Measurements from ENCODE around the gene CD93.

DNA sequence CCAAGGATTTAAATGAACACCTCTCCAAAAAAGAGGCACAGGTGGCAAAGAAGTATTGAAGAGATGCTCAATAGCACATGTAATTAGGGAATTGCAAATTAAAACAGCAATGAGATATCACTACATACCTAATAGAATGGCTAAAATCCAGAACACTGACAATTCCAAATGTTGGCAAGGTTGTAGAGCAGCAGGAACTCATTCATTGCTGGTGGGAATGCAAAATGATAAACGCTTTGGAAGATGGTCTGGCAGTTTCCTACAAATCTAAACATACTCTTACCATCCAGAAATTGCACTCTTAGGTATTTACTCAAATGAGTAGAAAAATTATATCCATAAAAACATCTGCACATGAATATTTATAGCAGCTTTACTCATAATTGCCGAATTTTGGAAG, 17.0 kb downstream of the CD93 start:
- no peak for TF ChIP-seq JUND (IDR thresholded peaks at IDR 0.05)
- TF ChIP-seq, protein P1, sequence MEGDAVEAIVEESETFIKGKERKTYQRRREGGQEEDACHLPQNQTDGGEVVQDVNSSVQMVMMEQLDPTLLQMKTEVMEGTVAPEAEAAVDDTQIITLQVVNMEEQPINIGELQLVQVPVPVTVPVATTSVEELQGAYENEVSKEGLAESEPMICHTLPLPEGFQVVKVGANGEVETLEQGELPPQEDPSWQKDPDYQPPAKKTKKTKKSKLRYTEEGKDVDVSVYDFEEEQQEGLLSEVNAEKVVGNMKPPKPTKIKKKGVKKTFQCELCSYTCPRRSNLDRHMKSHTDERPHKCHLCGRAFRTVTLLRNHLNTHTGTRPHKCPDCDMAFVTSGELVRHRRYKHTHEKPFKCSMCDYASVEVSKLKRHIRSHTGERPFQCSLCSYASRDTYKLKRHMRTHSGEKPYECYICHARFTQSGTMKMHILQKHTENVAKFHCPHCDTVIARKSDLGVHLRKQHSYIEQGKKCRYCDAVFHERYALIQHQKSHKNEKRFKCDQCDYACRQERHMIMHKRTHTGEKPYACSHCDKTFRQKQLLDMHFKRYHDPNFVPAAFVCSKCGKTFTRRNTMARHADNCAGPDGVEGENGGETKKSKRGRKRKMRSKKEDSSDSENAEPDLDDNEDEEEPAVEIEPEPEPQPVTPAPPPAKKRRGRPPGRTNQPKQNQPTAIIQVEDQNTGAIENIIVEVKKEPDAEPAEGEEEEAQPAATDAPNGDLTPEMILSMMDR (IDR thresholded peaks at IDR 0.05; ENCODE audit: low read depth, low read length, missing input control) = no peak
- TF ChIP-seq GABPA (IDR thresholded peaks at IDR 0.05 in 1 of 2, conservative IDR thresholded peaks at IDR 0.05 in 1 of 2) = no peak
- no peak for TF ChIP-seq YY1 (IDR thresholded peaks at IDR 0.05)
- TF ChIP-seq, protein P2, sequence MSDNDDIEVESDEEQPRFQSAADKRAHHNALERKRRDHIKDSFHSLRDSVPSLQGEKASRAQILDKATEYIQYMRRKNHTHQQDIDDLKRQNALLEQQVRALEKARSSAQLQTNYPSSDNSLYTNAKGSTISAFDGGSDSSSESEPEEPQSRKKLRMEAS (IDR thresholded peaks at IDR 0.05) = no peak
